GM19328 (cell line): ENCODE measurements around the gene PCDH8.
"Not testable (repeated sequence)": the region's sequence is repeated elsewhere in the genome, so short reads cannot be mapped to it uniquely, and the experiment has no call there.

ENCODE experiments used
- ATAC-seq: cut with Tn5 transposase; IDR thresholded peaks from one replicate; pipeline ENCODE4 v1.9.1; 2021; ENCODE audit warnings: mild to moderate bottlenecking, moderate library complexity; ENCODE audit not compliant: unreplicated experiment

The PCDH8 gene

DNA sequence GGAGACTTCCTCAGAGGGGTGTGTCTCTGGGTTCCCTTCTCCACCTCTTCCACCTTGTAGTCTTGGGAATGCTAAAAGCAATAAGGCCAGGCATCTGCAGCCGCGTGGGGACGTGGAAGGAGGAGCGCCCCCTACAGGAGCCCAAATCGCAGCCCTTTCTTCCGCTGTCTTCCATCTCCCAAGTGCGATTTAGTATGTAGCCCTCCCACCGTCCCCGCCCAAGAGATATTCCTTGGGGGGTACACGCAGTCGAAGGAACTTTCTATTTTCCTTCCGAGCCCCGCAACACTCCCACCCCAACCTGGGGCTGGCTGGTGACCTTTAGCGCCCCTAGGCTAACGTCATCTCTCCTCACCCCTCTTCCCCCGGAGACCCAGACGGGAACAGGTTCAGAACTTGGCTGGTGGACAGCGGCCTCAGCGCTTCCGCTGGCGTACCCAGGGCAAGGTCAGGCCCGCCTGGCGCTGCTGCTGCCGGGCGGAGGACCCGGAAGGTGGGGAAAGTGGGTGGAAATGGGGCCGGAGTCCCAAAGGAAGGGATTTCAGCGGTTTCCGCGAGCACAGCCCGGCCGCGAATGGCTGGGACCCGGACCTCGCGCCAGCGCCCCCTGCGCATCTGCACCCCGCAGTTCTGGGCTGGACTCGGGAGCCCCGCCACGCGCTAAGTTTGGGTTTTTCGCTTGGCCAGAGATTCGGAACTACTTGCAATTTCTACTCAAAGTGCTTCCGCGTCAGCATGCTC lies 2.1 kb upstream of the PCDH8 start:
- ATAC-seq, result no peak

DNA sequence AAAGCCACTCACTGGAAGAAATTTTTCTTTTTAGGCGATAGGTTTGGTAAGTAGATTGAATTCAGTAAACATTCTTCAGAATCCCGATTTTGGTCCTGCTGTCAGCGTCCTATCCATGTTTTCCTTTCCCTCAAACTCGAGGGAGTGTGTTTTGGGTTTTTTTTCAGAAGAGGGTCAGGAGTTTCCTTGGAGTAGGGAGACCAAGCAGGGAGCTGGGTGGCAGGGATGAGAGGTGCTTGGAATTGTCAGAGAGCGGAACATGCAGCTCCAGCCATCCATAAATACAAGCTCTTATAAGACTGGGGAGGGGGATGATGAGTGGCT lies 1.6 kb upstream of the PCDH8 start:
- no peak for ATAC-seq

GRCh38 chr13:52849291-52850071 lies 1.0 kb upstream of the PCDH8 start:
- ATAC-seq, result no peak

GRCh38 chr13:52847682-52848432 lies 583 bp downstream of the PCDH8 start:
- no peak for ATAC-seq

DNA sequence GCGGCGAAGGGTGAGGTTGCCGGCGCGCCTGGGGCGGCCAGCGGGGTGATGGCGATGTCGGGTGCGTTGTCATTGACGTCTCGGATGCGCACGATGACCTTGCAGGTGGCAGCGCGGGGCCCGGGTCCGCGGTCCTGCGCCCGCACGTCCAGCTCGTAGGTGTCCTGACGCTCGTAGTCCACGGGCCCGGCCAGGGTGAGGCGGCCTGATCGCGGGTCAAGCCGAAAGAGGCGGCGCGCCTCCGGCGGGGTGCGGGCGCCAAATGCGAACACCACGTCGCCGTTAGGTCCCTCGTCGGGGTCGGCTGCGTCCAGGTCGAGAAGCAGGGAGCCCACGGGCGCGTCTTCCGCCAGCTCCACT lies 1.1 kb downstream of the PCDH8 start:
- ATAC-seq, result no peak

DNA sequence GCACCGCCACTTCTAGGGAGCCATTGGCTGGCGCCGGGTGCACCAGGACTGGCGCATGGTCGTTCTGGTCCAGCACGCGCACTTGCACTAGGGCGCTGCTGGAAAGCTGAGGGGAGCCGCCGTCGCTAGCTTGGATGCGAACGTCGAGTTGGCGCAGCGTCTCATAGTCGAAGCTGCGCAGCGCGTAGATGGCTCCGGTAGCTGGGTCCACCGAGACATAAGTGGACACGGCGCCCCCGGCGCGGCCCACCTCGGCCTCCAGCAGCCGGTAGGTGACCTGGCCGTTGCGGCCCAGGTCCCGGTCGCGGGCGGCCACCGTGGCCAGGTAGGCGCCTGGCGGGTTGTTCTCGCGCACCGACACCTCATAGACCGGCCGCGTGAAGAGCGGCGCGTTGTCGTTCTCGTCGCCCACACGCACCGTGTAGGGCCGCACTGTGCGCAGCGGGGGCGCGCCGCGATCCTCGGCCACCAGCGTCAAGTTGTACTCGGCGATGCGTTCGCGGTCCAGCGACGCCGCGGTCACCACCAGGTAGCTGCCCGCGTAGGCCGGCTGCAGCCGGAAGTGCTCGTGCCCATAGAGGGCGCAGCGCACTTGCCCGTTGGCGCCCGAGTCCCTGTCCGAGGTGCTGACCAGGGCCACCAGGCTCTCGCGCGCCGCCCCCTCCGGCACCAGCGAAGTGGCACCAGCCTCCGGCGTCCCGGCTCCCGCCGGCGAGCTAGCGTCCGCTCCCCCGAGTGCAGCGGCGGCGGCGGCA lies 1.7 kb downstream of the PCDH8 start:
- ATAC-seq, result no peak

DNA sequence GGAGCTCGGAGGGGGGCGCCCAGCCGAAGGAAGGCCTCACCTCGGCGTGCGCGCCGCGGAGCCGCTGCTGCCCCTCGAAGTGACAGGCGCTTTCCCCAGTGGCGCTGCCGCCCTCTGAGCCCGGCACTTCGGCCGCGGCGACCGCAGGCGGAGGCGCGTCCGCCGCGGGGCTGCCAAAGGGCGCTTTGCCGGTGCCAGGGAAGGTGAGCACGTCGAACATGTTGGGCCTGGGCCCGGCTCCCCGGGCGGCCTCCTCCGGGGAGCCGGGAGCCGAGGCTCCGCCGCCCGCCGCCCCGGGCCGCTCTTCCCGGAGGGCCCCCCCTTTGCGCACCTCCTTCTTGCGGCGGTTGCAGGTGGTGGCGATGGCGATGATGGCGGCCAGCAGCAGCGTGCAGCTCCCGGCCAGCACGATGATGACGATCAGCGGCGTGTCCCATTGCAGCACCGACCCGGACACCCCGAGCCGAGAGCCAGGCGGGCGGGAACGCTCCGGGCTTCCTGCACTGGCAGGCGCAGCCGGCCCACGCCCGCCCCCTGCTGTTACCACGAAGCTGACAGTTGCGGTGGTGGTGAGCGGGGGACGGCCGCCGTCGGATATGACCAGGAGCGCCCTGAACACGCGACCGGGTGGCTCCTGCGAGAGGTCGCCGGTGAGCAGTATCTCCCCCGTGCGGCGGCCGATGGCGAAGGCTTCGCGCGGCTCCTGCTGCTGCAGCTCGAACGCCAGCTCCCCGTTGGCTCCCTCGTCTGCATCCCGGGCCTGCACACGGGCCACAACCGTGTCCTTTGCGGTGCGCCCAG lies 2.5 kb downstream of the PCDH8 start:
- ATAC-seq, result no peak

GRCh38 chr13:52845334-52845761 lies 3.1 kb downstream of the PCDH8 start:
- ATAC-seq, result no peak

DNA sequence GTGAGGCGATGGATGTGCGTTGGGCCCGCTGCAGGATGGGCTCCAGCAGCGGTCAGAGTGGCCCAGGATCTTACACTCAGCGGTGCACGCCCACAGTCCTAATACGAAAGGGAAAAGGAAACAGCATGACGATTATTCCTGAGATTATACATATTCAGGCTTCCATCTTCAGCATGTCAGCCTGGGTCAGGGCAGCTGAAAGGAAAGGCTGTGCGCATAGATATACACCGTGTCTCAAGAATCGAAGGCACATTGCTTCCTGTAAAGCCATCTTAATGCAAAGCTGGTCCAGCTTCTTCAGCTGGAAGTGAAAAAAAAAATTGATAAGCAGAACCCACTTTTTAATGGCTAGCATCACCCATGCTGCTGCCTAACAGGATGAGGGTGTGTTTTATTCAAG lies 3.6 kb downstream of the PCDH8 start:
- ATAC-seq, result no peak

DNA sequence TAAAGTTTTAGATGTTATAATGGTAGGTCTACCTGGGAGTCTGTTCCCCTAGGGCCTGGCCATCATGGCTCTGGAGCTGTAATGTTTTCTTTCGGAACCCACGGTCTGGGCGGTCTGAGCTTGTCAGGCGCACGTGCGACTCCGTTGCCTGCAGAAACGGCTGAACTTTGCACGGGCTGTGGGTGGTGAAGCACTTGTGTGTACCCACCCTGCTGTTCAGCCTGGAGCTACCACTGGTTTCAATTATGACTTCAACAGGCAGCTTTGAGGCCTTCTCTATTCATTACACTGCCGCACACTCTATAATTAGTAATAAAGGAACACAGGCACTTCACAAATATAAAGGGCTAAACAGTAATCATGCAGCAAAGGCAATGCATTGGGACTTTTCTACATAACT lies 6.0 kb downstream of the PCDH8 start:
- no peak for ATAC-seq

GRCh38 chr13:52840066-52840465 lies 8.4 kb downstream of the PCDH8 start:
- ATAC-seq, result no peak

GRCh38 chr13:52838433-52839107 lies 9.9 kb downstream of the PCDH8 start:
- ATAC-seq, result no peak

DNA sequence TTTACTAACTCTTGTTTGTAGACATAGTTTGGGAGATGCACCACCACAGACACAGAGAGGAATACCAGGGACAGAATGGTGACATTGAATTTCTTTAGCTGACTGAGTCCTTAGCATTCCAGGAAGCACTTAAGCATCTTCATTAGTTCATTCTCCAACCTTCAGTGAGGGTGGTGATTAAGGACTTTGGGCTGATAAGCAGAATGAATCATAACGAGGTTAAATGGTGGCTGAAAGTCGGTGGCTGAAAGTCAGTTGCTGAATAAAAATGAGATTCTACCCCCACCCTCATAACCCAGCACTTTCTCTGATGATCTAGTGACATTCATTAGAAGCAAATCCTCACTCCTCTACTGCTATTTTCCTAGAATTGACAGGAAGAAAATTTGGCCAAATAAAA lies 10.6 kb downstream of the PCDH8 start:
- no peak for ATAC-seq

- ATAC-seq, result no peak
Measured at GRCh38 chr13:52835071-52835839, 13.2 kb downstream of the PCDH8 start.

- no peak for ATAC-seq
Measured at GRCh38 chr13:52833296-52833875, 15.1 kb downstream of the PCDH8 start.

GRCh38 chr13:52832313-52832712 lies 16.1 kb downstream of the PCDH8 start:
- ATAC-seq, result no peak

DNA sequence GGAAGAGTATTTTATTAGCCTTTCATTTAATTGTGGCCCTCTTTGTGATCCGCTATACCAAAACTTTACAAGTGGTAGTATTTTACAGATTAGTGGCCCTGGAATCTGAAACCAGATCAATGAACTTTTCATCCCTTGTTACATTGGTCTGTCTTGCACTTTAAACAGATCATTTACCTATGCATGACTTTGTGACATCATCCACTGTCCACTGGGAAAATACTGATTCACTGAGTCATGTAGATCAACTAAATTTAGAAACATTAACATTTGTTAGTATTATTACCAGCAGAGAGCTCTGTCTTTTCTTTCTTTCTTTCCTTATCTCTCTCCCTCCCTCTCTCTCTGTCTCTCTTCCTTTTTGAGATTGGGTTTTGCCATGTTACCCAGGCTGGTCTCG lies 17.5 kb downstream of the PCDH8 start:
- ATAC-seq, result no peak

GRCh38 chr13:52827839-52828238 lies 20.6 kb downstream of the PCDH8 start:
- no peak for ATAC-seq

DNA sequence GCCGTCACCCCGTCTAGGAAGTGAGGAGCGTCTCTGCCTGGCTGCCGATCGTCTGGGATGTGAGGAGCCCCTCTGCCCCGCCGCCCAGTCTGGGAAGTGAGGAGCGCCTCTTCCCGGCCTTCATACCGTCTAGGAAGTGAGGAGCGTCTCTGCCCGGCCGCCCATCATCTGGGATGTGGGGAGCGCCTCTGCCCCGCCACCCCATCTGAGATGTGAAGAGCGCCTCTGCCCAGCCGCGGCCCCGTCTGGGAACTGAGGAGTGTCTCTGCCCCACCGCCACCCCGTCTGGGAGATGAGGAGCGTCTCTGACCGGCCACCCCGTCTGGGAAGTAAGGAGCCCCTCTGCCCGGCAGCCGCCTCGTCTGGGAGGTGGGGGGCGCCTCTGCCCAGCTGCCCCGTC lies 30.6 kb downstream of the PCDH8 start:
- not testable (repeated sequence) for ATAC-seq
